DND-41 (cell line): ENCODE measurements around the gene TFEB.

Experiments
- ATAC-seq: fragments of 200-7000 bp; cut with Tn5 transposase; 3 replicates; pipeline ENCODE4 v1.9.1; 2021; ENCODE audit warnings: low read depth; ENCODE audit not compliant: insufficient read depth
- DNase-seq: peaks from one replicate; pipeline ENCODE4 v3.0.0-alpha.2; 2020
- H2AFZ ChIP-seq: 2 replicates; pipeline ENCODE4 v1.6.0; 2012; ENCODE audit warnings: low read depth, low read length
- H3K27ac ChIP-seq: 2 replicates; pipeline ENCODE4 v1.5.1; 2012; ENCODE audit warnings: low read length, inconsistent platforms
- H3K27me3 ChIP-seq: fragments of 200-600 bp; sonication (generic); 2 replicates; pipeline ENCODE4 v1.6.0; 2012; ENCODE audit warnings: low read length, mild to moderate bottlenecking, inconsistent platforms; ENCODE audit not compliant: insufficient read depth, poor library complexity
- H3K36me3 ChIP-seq: 2 replicates; pipeline ENCODE4 v1.5.1; 2012; ENCODE audit warnings: low read length, inconsistent platforms; ENCODE audit not compliant: insufficient read depth
- H3K4me1 ChIP-seq: 2 replicates; pipeline ENCODE4 v1.5.1; 2012; ENCODE audit warnings: mild to moderate bottlenecking, low read length; ENCODE audit not compliant: insufficient read depth
- H3K4me2 ChIP-seq: 2 replicates; pipeline ENCODE4 v1.6.0; 2012; ENCODE audit warnings: mild to moderate bottlenecking, moderate library complexity, low read length, inconsistent platforms; ENCODE audit not compliant: insufficient read depth
- H3K4me3 ChIP-seq, 2 experiments: fragments of 200-600 bp in 1 of 2; shearing (Covaris generic) in 1 of 2; 2 replicates each; pipeline ENCODE4 v1.5.1; 2012 to 2016; ENCODE audit warnings: inconsistent platforms in 2 of 2, low read length in 2 of 2, mild to moderate bottlenecking in 2 of 2, low read depth in 1 of 2, moderate library complexity in 1 of 2
- H3K79me2 ChIP-seq: 2 replicates; pipeline ENCODE4 v1.6.0; 2012; ENCODE audit warnings: low read length, inconsistent platforms; ENCODE audit not compliant: insufficient read depth
- H3K9ac ChIP-seq: 2 replicates; pipeline ENCODE4 v1.6.0; 2012; ENCODE audit warnings: low read depth, mild to moderate bottlenecking, inconsistent platforms, low read length, moderate library complexity
- H3K9me3 ChIP-seq: 2 replicates; pipeline ENCODE4 v1.5.1; 2012; ENCODE audit warnings: low read length, moderate library complexity, mild to moderate bottlenecking, inconsistent platforms; ENCODE audit not compliant: insufficient read depth, severe bottlenecking
- H4K20me1 ChIP-seq: 2 replicates; pipeline ENCODE4 v1.6.0; 2012; ENCODE audit warnings: low read length; ENCODE audit not compliant: insufficient read depth
- EZH2 ChIP-seq: IDR thresholded peaks from 3 replicates; pipeline ENCODE4 v1.6.1; 2012; ENCODE audit warnings: borderline replicate concordance, low read depth, mild to moderate bottlenecking, moderate library complexity, low read length, inconsistent platforms; ENCODE audit not compliant: severe bottlenecking
- TF ChIP-seq, protein P1 (sequence below): IDR thresholded peaks from 2 replicates; pipeline ENCODE4 v1.5.1; 2012; ENCODE audit warnings: borderline replicate concordance, low read length, moderate library complexity, mild to moderate bottlenecking; ENCODE audit not compliant: poor library complexity, severe bottlenecking; ENCODE audit errors: extremely low read depth

Gene TFEB

DNA sequence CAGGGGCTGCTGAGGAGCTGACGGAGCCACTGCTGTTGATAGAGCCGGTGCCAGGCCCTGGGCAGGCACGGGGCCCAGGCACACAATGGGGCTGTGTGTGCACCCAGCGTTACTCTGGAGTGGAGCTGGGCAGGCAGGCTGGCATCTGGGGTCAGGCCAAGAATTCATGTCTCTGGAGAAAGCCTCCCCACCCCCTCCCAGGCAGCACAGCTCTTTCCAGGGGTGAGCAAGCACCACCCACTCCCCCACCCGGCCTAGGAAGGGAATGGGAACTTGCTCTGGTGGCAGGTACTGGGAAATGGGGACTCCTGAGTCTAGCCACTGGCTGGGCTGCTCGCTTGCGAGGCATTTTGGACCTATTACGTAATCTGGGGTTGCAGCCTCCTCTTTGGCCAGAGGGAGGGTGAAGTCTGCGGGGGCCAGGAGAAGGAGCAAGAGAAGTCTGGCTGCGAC is 22.7 kb downstream of the TFEB start:
- H2AFZ ChIP-seq, result no peak overlapping the region
- DNase-seq (no peak), ATAC-seq (no peak)
- TF ChIP-seq EZH2, result no peak
- TF ChIP-seq, protein P1, sequence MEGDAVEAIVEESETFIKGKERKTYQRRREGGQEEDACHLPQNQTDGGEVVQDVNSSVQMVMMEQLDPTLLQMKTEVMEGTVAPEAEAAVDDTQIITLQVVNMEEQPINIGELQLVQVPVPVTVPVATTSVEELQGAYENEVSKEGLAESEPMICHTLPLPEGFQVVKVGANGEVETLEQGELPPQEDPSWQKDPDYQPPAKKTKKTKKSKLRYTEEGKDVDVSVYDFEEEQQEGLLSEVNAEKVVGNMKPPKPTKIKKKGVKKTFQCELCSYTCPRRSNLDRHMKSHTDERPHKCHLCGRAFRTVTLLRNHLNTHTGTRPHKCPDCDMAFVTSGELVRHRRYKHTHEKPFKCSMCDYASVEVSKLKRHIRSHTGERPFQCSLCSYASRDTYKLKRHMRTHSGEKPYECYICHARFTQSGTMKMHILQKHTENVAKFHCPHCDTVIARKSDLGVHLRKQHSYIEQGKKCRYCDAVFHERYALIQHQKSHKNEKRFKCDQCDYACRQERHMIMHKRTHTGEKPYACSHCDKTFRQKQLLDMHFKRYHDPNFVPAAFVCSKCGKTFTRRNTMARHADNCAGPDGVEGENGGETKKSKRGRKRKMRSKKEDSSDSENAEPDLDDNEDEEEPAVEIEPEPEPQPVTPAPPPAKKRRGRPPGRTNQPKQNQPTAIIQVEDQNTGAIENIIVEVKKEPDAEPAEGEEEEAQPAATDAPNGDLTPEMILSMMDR, result no peak
- H3K27ac ChIP-seq, result no peak overlapping the region
- no peaks in the 10 kb centered on the region for H4K20me1 ChIP-seq
- H3K9me3 ChIP-seq, result no peaks in the 10 kb centered on the region
- no peak overlapping the region for H3K9ac ChIP-seq
- no peaks in the 10 kb centered on the region for H3K36me3 ChIP-seq
- no peak overlapping the region for H3K4me3 ChIP-seq
- H3K79me2 ChIP-seq, result no peaks in the 10 kb centered on the region
- no peak overlapping the region for H3K4me2 ChIP-seq
- no peaks in the 10 kb centered on the region for H3K27me3 ChIP-seq
- peaks cover 12% of the 10 kb centered on the region for H3K4me1 ChIP-seq

DNA sequence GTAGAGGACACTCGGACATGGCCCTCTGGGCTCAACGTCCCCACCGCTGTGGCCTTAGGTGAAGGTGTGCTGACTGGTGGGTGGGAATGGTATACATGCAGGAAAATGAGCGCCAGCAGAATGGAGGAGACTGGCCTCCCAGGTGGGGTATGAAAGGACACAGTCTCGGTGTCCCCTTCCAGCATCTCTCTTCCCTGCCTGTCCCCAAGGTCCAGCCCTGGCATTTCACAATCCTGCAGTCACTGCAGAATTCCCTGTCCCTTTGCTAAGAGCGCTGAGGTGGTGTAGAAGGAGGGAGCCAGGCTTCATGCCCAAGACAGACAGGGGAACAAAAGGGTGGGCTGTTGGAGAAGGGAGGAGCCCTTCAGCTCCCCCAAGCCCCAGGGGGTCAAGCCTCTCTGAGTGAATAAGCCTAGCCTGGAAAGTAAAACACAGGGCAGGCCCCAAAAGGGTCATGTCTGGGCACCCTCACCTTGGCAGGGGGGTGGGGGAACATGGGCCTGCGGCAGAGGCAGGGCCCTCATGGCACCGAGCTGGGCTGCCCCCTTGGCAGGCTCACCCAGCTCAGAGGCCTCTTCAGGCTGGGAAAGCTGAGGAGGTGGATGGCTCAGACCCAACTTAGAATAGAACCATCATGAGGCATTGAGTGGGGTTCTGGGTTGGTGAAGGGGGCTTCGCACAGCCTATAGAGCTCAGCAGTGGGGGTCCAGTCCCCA is 23.9 kb downstream of the TFEB start:
- ATAC-seq (no peak), DNase-seq (no peak)
- Histone ChIP-seq H3K9me3 (no peaks in the 10 kb centered on the region), H4K20me1 (no peaks in the 10 kb centered on the region), H3K4me2 (no peak overlapping the region), H3K4me1 (peaks cover 24% of the 10 kb centered on the region), H3K27me3 (no peaks in the 10 kb centered on the region), H2AFZ (no peak overlapping the region), H3K36me3 (no peaks in the 10 kb centered on the region), H3K27ac (no peak overlapping the region), H3K79me2 (no peaks in the 10 kb centered on the region), H3K9ac (no peak overlapping the region), H3K4me3 (no peak overlapping the region)
- TF ChIP-seq, protein P1, result no peak
- no peak for TF ChIP-seq EZH2

DNA sequence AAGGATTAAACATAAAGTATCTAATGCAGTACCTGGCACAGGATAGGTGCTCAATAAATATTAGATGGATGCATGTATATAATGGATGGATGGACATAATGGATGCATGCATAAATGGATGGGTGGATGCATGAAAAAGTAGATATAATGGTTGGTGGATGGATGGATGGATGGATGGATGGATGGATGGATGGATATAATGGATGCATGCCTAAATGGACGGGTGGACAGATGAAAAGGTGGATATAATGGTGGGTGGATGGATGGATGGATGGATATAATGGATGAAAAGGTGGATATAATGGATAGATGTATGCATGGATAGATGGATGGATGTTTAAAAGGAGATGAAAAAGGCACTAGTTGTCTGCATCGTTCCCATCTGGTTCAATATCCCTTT is 26.0 kb downstream of the TFEB start:
- peaks cover 25% of the 10 kb centered on the region for H3K4me1 ChIP-seq
- H3K4me3 ChIP-seq, result no peak overlapping the region
- no peaks in the 10 kb centered on the region for H3K79me2 ChIP-seq
- no peak for TF ChIP-seq EZH2
- TF ChIP-seq, protein P1, result no peak
- H3K36me3 ChIP-seq, result no peaks in the 10 kb centered on the region
- ATAC-seq (no peak), DNase-seq (no peak)
- H3K27me3 ChIP-seq, result no peaks in the 10 kb centered on the region
- H3K9me3 ChIP-seq, result no peaks in the 10 kb centered on the region
- H4K20me1 ChIP-seq, result no peaks in the 10 kb centered on the region
- H3K9ac ChIP-seq, result no peak overlapping the region
- no peak overlapping the region for H3K27ac ChIP-seq
- H2AFZ ChIP-seq, result no peak overlapping the region
- no peak overlapping the region for H3K4me2 ChIP-seq
